Hematopoietic multipotent progenitor cell treated with erythropoietin and hydrocortisone succinate and interleukin-3 and kit ligand, for 15 days (in vitro differentiated cells): ENCODE data around the gene AKAIN1.

Source experiments
- DNase-seq: peaks from one replicate; pipeline ENCODE4 v3.0.0-alpha.2; 2015; ENCODE audit warnings: low spot score

AKAIN1 gene

DNA sequence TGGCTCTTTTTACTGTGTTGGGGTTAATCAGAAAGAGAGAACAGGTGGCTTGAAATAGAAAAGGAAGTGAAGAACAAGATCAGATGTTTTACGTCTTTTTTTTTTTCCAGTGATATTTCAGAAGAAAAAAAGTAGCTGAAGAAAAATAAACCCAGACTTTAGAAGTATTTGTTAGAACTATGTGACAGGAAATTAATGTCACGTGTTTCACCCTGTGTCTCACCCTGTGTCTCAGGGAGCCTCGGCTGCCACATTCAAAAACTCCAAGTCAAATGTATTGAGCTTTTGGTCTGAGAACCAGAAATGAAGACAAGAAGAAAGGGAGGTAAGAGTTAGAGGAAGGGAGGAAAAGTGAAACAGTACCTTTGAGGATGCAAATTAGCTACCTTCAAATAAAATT, 38.0 kb downstream of the AKAIN1 start:
- no peak for DNase-seq

DNA sequence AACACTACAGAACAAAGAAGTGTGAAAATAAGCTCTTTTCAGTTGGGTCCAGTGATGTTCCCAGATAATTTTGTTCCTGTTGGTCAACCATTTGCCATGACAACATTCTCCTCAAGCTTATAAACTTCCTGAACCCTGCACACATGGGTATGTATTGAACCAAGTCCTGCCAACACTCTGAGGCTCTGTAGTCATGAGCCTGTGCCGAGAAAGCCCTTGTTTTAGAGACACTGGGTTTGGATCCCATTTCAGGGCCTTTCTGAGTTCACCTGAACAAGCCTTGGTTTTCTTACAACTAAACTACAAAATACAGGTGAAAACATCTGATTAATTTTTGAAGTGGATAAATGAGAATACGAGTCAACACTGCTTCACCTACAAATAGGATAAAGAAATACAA, 38.5 kb downstream of the AKAIN1 start:
- DNase-seq: no peak

DNA sequence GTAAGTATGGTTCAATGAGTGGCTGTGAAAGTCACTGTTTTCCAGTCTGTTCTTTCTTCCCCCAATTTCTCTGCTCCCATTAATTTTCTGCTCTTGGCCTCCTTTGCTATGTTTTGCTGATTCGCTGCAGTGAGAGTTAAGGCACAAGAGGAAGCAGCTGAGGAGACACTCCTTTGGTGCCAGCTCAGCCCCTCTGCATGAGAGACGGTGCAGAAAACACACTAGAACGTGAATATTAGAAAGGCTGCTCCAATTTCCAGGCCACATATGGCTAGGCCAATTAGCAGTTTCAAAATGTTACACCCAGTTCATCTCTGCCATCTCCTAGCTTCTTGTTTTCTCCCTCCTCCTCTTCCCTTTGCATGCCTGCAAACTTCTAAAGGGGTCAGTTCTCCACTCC, 38.9 kb downstream of the AKAIN1 start:
- DNase-seq: no peak

DNA sequence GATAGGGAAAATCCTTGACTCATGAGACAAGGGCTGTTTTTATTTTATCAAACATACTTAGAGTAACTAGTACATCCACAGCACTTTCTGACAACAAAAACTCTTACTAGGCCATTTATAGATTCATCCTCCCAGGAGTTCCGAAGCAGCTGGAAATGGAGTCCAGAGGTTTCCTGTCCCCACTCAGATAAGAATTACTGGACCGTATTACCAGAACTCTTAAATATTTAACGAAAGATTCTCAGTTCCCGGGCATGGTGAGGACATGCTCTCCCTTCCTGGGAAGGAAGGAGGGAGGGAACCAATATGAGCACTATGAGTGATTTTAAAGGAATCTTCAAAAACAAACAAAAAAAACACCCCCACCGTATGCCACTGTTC, 41.2 kb downstream of the AKAIN1 start:
- DNase-seq: no peak

GRCh38 chr18:5155218-5155906, 41.7 kb downstream of the AKAIN1 start:
- no peak for DNase-seq

DNA sequence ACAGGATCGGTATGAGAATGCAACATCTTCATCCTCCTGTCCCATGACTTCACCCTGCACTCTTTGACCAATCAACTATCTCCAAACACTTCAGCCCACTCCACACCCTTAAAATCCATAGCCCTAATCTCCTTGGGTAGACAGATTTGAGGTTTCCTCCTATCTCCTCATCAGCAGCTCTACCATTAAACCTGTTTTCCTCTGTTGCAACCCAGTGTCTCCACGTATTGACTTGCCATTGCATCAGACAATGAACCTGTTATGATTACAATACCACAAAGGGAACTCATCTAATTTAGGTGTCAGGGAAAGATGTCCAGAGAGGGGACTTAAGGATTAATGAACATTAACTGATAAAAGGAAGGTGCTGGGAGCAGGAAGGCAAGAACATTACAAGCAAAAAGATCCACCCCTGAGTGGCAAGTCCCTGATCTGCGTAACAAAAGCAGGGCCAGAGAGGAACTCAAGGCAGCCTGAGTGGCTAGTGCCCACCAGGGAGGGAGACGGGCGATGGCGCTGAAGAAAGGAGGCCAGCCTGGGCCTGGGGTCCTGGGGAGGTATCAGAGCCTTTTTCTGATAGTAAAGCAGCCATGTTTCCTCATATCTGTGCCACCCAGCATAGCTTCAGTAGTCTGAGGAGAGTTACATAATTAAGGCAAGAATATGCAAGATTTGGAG, 44.6 kb downstream of the AKAIN1 start:
- DNase-seq: no peak

GRCh38 chr18:5150894-5151293, 46.2 kb downstream of the AKAIN1 start:
- DNase-seq: no peak

DNA sequence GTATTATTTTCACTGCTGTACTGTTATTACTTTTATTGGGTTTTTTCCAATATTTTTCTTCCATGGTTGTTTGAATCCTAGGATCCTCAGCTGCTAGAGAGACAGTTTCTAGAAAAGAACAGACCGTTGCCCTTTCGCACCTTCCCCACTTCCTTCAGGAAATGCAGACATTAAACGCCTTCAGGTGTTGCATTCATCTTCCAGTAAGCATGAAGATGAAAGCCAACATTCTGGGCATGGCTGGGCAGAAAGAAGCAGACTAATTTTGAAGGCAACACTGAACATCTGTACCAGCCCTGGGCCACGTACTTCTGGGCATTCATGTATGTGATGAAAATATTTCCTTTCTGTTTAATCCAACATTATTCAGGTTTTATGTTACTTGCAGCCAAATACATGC, 51.0 kb downstream of the AKAIN1 start:
- DNase-seq: no peak

GRCh38 chr18:5145168-5145825, 51.8 kb downstream of the AKAIN1 start:
- DNase-seq: no peak

DNA sequence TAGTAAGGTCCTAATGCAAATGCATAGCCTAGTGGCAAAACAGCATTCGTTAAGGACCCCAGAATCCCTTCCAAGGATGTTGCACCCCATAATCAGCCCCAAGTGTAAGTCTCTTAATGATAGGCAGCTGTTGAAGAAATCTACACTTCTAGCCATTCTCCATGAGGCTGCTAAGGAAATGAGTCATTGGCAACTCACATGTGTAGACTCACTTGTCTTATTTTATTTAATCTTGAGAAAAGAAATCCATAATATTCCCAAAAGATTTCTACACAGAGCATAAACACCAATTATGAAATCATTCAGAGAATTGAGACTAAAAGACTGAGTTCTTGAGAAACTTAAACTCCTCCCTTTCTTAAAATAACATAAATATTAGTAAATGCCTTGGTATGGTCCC, 52.4 kb downstream of the AKAIN1 start:
- DNase-seq: no peak

DNA sequence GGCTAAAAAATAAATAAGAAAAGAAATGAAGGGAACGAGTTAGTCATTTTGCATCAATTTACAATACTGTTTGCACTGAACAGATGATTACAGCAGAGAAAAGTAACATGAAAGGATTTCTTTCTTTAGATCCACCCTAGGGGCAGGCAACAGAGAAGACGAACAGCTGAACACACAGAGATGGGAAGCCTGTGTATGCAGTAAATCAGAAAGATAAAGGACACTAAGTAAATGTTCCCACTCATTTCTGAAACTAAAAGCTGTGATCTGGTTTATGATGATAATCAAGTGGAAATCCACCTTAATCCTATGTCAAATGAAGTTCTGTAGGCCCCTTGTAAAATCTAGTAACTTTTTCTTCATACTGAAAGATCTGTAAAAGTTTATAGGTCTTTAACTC, 54.2 kb downstream of the AKAIN1 start:
- no peak for DNase-seq

- no peak for DNase-seq
Measured at GRCh38 chr18:5142131-5142530, 54.9 kb downstream of the AKAIN1 start.

- no peak for DNase-seq
Measured at GRCh38 chr18:5137261-5137660, 59.8 kb downstream of the AKAIN1 start.

GRCh38 chr18:5132987-5133386, 64.1 kb downstream of the AKAIN1 start:
- DNase-seq: no peak

- DNase-seq: no peak
Measured at GRCh38 chr18:5122272-5122671, 74.8 kb downstream of the AKAIN1 start.

DNA sequence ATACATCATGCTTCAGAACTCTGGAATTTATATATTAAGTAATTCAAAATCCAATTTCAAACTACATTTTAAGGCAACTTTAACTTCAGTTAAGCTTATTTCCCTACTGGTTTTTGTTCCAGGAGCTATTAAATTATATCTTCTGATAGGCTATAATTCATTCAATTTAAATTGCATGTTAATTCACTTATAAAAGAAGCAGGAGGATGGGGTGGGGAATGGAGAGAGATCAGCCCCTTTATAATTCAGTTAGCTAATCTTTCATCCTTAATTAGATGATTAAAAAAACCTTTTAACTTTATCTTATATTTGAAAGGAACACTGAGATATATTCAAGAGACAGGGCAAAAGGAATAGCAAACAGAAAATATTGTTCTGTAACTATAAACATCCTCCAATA, 86.8 kb downstream of the AKAIN1 start:
- DNase-seq: no peak

DNA sequence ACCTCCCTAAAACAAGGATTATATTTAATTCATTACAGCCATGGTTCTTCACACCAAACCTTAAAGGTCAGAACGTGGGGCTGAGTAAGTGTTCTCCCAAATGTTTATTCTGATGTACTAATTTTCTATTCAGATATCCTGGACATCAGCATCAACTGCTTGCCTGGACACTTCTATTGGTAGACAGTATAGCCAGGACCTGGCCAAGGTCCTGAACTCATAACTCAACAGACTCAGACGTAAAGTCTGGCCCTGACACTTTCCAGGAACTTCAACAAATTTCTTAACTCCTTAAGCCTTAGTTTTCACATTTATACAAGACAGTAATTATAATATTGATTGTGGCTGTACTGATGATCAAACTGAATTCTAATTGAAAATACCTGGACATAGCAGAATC, 89.1 kb downstream of the AKAIN1 start:
- DNase-seq: no peak

- DNase-seq: no peak
Measured at GRCh38 chr18:5106730-5107129, 90.3 kb downstream of the AKAIN1 start.

GRCh38 chr18:5104246-5104645, 92.8 kb downstream of the AKAIN1 start:
- DNase-seq: no peak

DNA sequence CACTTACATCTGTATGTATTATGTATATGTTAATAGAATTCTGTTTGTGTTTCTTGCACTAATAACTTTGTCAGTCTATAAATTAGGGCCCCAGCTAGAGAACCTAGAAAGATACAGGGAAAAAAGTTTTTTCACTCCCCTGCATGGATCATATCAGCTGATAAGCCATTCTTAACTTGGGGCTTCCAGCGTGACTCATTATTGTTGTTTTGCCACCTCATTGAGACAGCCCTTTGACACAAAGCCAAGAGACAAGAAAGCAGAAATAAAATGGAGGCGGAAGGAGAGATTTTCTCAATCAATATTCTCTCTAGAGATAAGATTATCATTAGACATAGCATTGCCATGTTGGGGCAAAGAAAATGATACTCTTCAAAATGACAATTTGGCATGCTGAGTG, 93.4 kb downstream of the AKAIN1 start:
- DNase-seq: no peak

- DNase-seq: no peak
Measured at GRCh38 chr18:5103286-5103685, 93.8 kb downstream of the AKAIN1 start.

- no peak for DNase-seq
Measured at GRCh38 chr18:5097116-5097703, 99.8 kb downstream of the AKAIN1 start.

DNA sequence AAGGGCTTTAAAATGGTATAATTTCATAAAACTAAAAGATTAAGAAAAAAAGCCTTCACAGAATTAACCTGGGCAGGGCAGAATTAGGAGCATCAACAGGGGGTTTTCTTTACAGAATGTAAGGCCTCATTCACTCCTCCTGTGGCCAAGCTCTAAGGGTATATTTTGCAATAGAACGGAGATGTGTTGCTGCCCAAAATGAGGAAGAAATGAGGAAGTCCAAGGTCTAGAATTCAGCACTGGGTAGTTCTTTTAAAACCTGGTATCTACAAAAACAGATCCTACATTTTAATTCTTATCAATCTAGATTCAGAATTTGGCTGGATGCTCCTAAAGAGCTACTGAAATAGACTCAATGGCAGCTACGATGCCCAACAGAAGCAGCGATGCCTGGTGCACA, 101.8 kb downstream of the AKAIN1 start:
- DNase-seq: no peak
